Neural cell (in vitro differentiated cells): ENCODE data around the gene SLC4A4. TPM values are rescaled to one million over a fixed set of nuclear protein-coding genes. Genes with fewer than 3 reads are reported as not detected.

Source experiments
- H2AFZ ChIP-seq: fragments of 200-600, 300-800 bp; sonication (generic), shearing (Covaris generic); 2 replicates; pipeline ENCODE4 v1.6.0; 2014; ENCODE audit warnings: low read depth, mild to moderate bottlenecking, antibody characterized with exemption, low read length, moderate library complexity
- H3F3A ChIP-seq: fragments of 200-600 bp; shearing (Covaris generic); 2 replicates; pipeline ENCODE4 v1.6.1; 2016; ENCODE audit warnings: mild to moderate bottlenecking, moderate library complexity, mixed read lengths, antibody characterized with exemption, low read length; ENCODE audit not compliant: insufficient read depth, poor library complexity, severe bottlenecking
- H3K27ac ChIP-seq: fragments of 200-600, 300-800 bp; sonication (generic), shearing (Covaris generic); 2 replicates; pipeline ENCODE4 v1.5.1; 2014; ENCODE audit warnings: mild to moderate bottlenecking, low read length, moderate library complexity
- H3K27me3 ChIP-seq: fragments of 300-800, 200-600 bp; sonication (generic), shearing (Covaris generic); 2 replicates; pipeline ENCODE4 v1.6.0; 2014; ENCODE audit warnings: mild to moderate bottlenecking, low read depth, low read length, moderate library complexity; ENCODE audit not compliant: insufficient read depth
- H3K36me3 ChIP-seq: fragments of 300-800, 200-600 bp; sonication (generic), shearing (Covaris generic); 2 replicates; pipeline ENCODE4 v1.5.1; 2014; ENCODE audit warnings: mild to moderate bottlenecking, antibody characterized with exemption, low read length, moderate library complexity; ENCODE audit not compliant: insufficient read depth
- H3K4me2 ChIP-seq: fragments of 300-800, 200-600 bp; sonication (generic), shearing (Covaris generic); 2 replicates; pipeline ENCODE4 v1.6.0; 2014; ENCODE audit warnings: mild to moderate bottlenecking, low read length
- H3K4me3 ChIP-seq: fragments of 300-800, 200-600 bp; sonication (generic), shearing (Covaris generic); 2 replicates; pipeline ENCODE4 v1.5.1; 2014; ENCODE audit warnings: mild to moderate bottlenecking, low read length, moderate library complexity
- H3K79me2 ChIP-seq: fragments of 200-600 bp; shearing (Covaris generic); replicated peaks from 2 replicates; pipeline ENCODE4 v1.6.0; 2014; ENCODE audit warnings: mild to moderate bottlenecking, low read length, moderate library complexity; ENCODE audit not compliant: insufficient read depth
- H3K9ac ChIP-seq: fragments of 300-800, 200-600 bp; sonication (generic), shearing (Covaris generic); 2 replicates; pipeline ENCODE4 v1.6.1; 2016; ENCODE audit warnings: mild to moderate bottlenecking, low read length, mixed read lengths
- H3K9me2 ChIP-seq: fragments of 200-600 bp; shearing (Covaris generic); 2 replicates; pipeline ENCODE4 v1.6.1; 2016; ENCODE audit warnings: mild to moderate bottlenecking, low read length, mixed read lengths; ENCODE audit not compliant: insufficient read depth
- H3K9me3 ChIP-seq: fragments of 200-600, 300-800 bp; sonication (generic), shearing (Covaris generic); 2 replicates; pipeline ENCODE4 v1.6.1; 2016; ENCODE audit warnings: mild to moderate bottlenecking, mixed run types, low read length, moderate library complexity, mixed read lengths
- H4K20me1 ChIP-seq: fragments of 200-600 bp; shearing (Covaris generic); 2 replicates; pipeline ENCODE4 v1.6.1; 2016; ENCODE audit warnings: mild to moderate bottlenecking, mixed run types; ENCODE audit not compliant: insufficient read depth
- CTCF ChIP-seq: fragments of 450-650 bp; IDR thresholded peaks from 2 replicates; pipeline ENCODE4 v1.5.1; 2014; ENCODE audit warnings: antibody characterized with exemption, mild to moderate bottlenecking, moderate library complexity; ENCODE audit not compliant: poor library complexity, severe bottlenecking
- EP300 ChIP-seq: fragments of 450-650 bp; conservative IDR thresholded peaks from 2 replicates; pipeline ENCODE4 v1.6.1; 2014; ENCODE audit warnings: antibody characterized with exemption, mild to moderate bottlenecking, moderate library complexity; ENCODE audit not compliant: poor library complexity, severe bottlenecking
- EZH2 ChIP-seq: fragments of 200-600, 300-800 bp; shearing (Covaris generic), sonication (generic); IDR thresholded peaks from 2 replicates; pipeline ENCODE4 v1.6.1; 2014; ENCODE audit warnings: antibody characterized with exemption, low read length, borderline replicate concordance, mild to moderate bottlenecking; ENCODE audit not compliant: insufficient read depth, poor library complexity, severe bottlenecking
- MXI1 ChIP-seq: fragments of 450-650 bp; conservative IDR thresholded peaks from 2 replicates; pipeline ENCODE4 v1.6.1; 2014; ENCODE audit warnings: antibody characterized with exemption, mild to moderate bottlenecking; ENCODE audit not compliant: poor library complexity, severe bottlenecking
- POLR2AphosphoS5 ChIP-seq: IDR thresholded peaks from 2 replicates; pipeline ENCODE4 v1.6.1; 2012
- RAD21 ChIP-seq: fragments of 450-650 bp; conservative IDR thresholded peaks from 2 replicates; pipeline ENCODE4 v1.6.1; 2014; ENCODE audit warnings: antibody characterized with exemption, mild to moderate bottlenecking, moderate library complexity
- REST ChIP-seq: IDR thresholded peaks from 2 replicates; pipeline ENCODE4 v1.6.1; 2012; ENCODE audit warnings: borderline replicate concordance
- SMC3 ChIP-seq: fragments of 450-650 bp; conservative IDR thresholded peaks from 2 replicates; pipeline ENCODE4 v1.6.1; 2014; ENCODE audit warnings: antibody characterized with exemption, mild to moderate bottlenecking, moderate library complexity; ENCODE audit not compliant: poor library complexity
- TAF1 ChIP-seq: IDR thresholded peaks from 2 replicates; pipeline ENCODE4 v1.6.1; 2012; ENCODE audit warnings: low read depth
- polyA plus RNA-seq: library from polyadenylated mRNA; depleted of rRNA; stranded (reverse); fragments of >200 nt; gene quantifications from 2 replicates; pipeline ENCODE4 v1.2.3, GENCODE V29; 2014

Gene SLC4A4
- polyA plus RNA-seq, 1 donor from 2014 or later, result 9.2 TPM

GRCh38 chr4:71609167-71609566, 270.3 kb downstream of the SLC4A4 start:
- TF ChIP-seq RAD21 (no peak), SMC3 (no peak), EP300 (no peak), MXI1 (no peak), TAF1 (no peak), EZH2 (no peak), REST (no peak), CTCF (no peak), POLR2AphosphoS5 (no peak)
- no peak overlapping the region for H3K4me2 ChIP-seq
- H3K9me2 ChIP-seq, result no peaks in the 10 kb centered on the region

GRCh38 chr4:71609651-71610050, 270.8 kb downstream of the SLC4A4 start:
- Histone ChIP-seq H3F3A (no peaks in the 10 kb centered on the region), H3K79me2 (no peaks in the 10 kb centered on the region), H3K9me2 (no peaks in the 10 kb centered on the region), H3K27me3 (no peaks in the 10 kb centered on the region), H4K20me1 (no peaks in the 10 kb centered on the region), H3K9ac (no peak overlapping the region), H3K4me3 (no peak overlapping the region), H3K36me3 (no peaks in the 10 kb centered on the region), H3K27ac (no peak overlapping the region), H2AFZ (no peak overlapping the region), H3K9me3 (no peaks in the 10 kb centered on the region), H3K4me2 (no peak overlapping the region)
- TF ChIP-seq CTCF (no peak), EZH2 (no peak), RAD21 (no peak), TAF1 (no peak), SMC3 (no peak), MXI1 (no peak), POLR2AphosphoS5 (no peak), EP300 (no peak), REST (no peak)

More at GRCh38 chr4:71609167-71609566, 270.3 kb downstream of the SLC4A4 start:
- no peaks in the 10 kb centered on the region for H3K79me2 ChIP-seq
- no peak overlapping the region for H2AFZ ChIP-seq
- H4K20me1 ChIP-seq, result no peaks in the 10 kb centered on the region
- no peaks in the 10 kb centered on the region for H3F3A ChIP-seq
- no peaks in the 10 kb centered on the region for H3K36me3 ChIP-seq
- H3K27me3 ChIP-seq, result no peaks in the 10 kb centered on the region
- no peaks in the 10 kb centered on the region for H3K9me3 ChIP-seq
- no peak overlapping the region for H3K27ac ChIP-seq
- no peak overlapping the region for H3K4me3 ChIP-seq
- no peak overlapping the region for H3K9ac ChIP-seq
